ENCODE results near the gene METTL25B.

METTL25B gene

DNA sequence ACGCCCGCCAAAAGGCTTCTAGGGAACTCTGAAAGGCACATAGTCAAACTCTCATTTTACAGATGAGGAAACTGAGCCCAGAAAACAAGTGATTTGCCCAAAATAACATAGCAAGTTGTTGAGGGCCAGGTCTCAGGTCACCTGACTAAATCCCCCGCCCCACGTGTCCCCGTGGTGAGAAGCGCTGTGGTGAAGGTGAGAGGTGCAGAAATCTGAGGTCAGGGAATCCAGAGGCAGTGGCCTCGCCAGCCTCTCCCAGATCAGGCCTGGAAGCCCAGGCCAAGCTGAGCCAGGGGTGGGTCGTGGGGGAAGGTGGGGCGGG lies 18.1 kb downstream of the METTL25B start:
- peak overlapping the region; percentile 81 for H3K4me3 Mint-ChIP-seq
- H3K4me1 Mint-ChIP-seq (ENCODE audit: low read depth), result peaks cover 71% of the 10 kb centered on the region
- peaks cover 69% of the 10 kb centered on the region for H3K36me3 Mint-ChIP-seq (ENCODE audit: low read depth)
- peak overlapping the region; percentile 95 for H3K27ac Mint-ChIP-seq
- no peaks in the 10 kb centered on the region for H3K27me3 Mint-ChIP-seq
- no peaks in the 10 kb centered on the region for H3K9me3 Mint-ChIP-seq

DNA sequence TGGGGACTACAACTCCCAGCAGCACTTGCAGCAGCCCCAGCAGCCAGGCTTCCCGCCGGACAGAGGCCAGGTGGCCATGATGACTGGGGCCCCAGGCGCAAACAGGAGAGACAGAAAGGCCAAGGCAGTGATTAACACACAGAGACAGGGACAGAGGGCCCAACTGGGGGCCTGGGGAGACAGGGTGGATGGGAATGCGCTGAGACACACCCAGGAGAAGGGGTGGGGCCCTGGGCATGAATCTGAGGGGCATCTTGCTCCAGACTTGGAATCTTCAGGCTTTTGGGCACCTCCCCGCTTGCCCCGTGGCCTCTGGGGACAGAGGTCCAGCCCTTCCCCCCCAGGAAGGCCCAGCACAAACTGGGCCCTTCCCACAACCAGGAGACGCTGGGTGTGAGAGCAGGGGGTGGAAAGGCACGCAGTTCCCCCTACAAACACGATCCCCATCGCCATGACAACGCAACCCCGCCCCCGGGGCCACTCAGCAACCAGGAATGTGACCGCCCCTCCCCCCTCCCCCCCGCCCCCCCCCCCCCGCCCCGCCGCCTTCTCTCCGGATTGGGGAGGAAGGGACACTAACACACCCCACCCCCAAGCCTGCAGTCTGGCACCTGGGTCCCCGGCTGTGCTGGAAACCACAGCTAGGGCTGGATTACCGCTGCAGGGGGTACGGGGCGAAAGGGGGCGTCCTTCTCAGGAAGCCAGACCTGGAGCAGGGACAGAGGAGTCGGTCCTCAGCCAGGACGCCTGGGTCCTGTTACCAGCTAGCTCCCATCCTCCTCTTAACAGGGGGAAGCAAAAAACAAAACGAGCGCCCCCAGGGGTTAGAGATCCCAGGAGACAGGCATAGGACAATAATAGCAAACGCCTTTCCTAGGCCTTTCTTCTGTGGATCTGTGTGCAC lies 18.7 kb downstream of the METTL25B start:
- Mint-ChIP-seq H3K4me1 (ENCODE audit: low read depth) (peaks cover 65% of the 10 kb centered on the region), H3K9me3 (no peaks in the 10 kb centered on the region), H3K27me3 (no peaks in the 10 kb centered on the region), H3K27ac (peak overlapping the region; percentile 97), H3K4me3 (peak overlapping the region; percentile 97), H3K36me3 (ENCODE audit: low read depth) (peaks cover 63% of the 10 kb centered on the region)

DNA sequence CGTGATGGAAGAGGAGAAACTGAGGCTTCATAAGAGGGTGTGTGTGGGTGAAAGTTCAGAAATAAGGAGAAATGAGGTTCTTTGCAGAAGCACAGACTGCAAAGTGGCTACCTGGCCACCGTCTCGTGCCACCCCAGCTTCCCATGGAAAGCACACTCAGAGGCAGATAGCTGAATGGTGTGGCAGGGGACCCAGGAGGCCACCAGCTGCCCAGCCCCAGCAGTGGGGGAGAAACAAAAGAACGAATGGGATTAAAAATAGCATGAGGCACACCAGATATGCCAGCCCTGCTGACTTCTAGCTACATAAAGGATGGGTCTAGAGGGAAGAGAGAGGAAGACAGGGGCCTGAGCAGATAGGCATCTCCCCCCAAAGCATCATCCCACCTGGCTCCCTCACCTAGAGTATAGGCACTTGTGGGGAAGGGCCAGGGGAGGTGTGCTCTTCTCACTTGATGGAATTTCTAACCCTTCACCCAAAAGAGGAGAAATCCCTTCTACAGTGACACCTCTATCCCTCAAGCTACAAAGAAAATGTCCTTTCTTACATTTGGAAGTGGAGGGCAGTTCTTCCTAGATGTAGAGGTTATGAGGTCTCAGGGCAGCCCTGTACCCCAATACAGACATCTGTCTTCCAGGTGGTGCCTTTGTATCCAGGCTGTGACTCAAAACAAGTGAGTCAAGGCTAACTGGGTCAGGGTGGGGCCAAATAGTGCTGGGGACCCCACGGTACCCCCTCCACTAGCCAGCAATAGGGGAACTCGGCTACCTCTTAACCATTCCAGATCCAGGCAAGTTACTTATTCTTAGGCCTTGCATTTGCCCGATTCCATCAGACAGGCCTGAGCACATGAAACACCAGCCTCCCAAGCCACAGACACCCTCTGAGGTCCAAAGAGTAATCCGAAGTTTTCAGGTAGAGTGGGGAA lies 19.7 kb downstream of the METTL25B start:
- H3K36me3 Mint-ChIP-seq (ENCODE audit: low read depth), result peaks cover 54% of the 10 kb centered on the region
- H3K27ac Mint-ChIP-seq, result peak overlapping the region; percentile 97
- H3K4me1 Mint-ChIP-seq (ENCODE audit: low read depth), result peaks cover 63% of the 10 kb centered on the region
- H3K9me3 Mint-ChIP-seq, result no peaks in the 10 kb centered on the region
- H3K27me3 Mint-ChIP-seq, result no peaks in the 10 kb centered on the region
- peak overlapping the region; percentile 97 for H3K4me3 Mint-ChIP-seq

DNA sequence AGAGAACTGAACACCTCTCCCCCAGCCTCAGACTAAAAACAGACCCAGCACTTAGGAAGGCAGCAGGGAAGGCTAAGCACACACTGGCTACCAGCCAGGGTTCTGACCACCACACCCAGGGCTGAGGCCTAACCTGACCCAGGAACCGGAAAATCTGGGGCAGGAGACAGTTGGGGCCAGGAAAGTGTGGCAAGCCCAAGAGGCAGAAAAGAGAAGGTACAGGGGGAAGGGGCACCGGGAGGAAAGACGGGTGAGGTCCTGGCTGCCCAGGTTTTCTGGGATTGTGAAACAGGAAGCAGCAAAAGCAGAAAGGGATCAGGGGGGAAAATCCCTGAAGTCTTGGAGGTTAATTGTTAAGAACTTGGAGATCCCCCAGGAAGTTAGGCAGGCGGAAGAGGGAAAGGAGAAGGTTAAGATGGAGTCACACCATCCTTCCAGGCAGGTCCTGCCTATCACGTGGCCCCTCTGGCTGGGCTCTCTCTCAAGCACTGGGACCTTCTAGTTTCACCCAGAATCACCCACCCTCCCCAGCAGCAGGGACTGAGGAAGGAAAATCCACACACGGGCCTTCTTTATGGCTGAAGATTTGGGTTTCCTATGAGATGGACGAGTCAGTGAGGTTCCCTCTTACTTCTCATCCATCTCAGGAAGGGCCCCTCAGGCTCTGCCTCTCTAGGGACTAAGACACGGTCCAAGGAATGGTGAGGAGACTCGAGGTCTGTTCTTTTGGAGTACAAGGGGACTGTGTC lies 20.6 kb downstream of the METTL25B start:
- peaks cover 66% of the 10 kb centered on the region for H3K4me1 Mint-ChIP-seq (ENCODE audit: low read depth)
- H3K4me3 Mint-ChIP-seq, result peak overlapping the region; percentile 97
- peaks cover 49% of the 10 kb centered on the region for H3K36me3 Mint-ChIP-seq (ENCODE audit: low read depth)
- H3K9me3 Mint-ChIP-seq, result no peaks in the 10 kb centered on the region
- H3K27ac Mint-ChIP-seq, result peak overlapping the region; percentile 97
- H3K27me3 Mint-ChIP-seq, result no peaks in the 10 kb centered on the region

DNA sequence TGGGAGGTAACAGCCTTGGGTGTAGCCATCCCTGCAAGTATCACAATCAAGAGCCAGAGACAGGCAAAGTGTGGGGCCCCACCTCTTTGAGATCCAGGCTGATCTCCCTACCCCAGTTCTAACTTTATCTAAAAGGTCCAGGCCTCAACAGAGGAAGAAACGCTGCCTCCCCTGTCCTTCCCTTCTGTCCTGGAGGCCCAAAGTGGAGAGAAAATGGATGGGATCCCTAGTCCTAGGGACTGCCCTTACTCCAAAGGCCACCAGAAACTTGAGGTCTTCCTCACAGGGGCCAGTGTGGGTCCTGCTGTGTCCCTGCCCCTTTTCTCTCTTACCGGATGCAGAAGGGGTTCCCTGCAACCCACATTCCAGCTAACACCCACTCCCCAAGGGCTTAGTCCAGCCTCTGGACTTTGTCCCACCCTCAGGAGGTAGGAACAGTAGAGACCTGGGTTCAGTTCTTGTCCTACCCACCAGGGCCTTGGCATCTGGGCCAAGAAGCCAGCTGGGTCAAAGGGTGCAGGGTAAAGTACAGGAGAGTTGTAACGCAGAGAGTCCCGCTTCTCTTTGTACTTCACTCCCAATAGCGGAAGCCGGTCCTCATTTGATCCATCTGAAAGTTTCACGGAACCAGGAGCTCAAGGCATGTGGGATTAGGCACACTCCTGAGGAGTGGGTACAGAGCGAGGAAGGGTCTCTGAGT lies 21.3 kb downstream of the METTL25B start:
- Mint-ChIP-seq H3K4me3 (peak overlapping the region; percentile 97), H3K9me3 (no peaks in the 10 kb centered on the region), H3K36me3 (ENCODE audit: low read depth) (peaks cover 45% of the 10 kb centered on the region), H3K27ac (peak overlapping the region; percentile 97), H3K27me3 (no peaks in the 10 kb centered on the region), H3K4me1 (ENCODE audit: low read depth) (peaks cover 62% of the 10 kb centered on the region)

DNA sequence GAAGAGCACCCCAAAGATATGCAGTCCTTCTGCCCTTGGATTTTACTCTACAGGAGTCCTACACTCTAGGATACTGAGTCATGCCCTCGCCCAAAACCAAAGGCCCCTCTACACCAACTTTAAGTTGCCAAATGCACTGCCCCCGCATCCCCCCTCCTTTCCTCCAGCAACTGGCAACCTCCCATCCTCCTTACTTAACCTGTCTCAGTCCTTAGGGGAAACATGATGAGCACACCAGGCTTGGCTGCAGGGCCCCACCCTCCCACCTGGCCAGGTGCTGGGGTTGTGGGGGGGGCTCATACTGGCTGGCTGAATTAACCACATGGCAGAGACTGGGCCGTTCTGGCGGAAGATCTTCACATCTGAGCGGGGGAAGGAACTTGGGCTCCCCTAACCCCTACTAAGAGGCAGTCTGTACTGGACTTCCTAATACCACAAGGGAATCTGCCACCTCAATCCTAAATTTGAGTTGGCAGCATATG lies 22.0 kb downstream of the METTL25B start:
- peaks cover 59% of the 10 kb centered on the region for H3K4me1 Mint-ChIP-seq (ENCODE audit: low read depth)
- peak overlapping the region; percentile 97 for H3K4me3 Mint-ChIP-seq
- H3K36me3 Mint-ChIP-seq (ENCODE audit: low read depth), result peaks cover 42% of the 10 kb centered on the region
- H3K27me3 Mint-ChIP-seq, result no peaks in the 10 kb centered on the region
- H3K27ac Mint-ChIP-seq, result peak overlapping the region; percentile 97
- no peaks in the 10 kb centered on the region for H3K9me3 Mint-ChIP-seq

DNA sequence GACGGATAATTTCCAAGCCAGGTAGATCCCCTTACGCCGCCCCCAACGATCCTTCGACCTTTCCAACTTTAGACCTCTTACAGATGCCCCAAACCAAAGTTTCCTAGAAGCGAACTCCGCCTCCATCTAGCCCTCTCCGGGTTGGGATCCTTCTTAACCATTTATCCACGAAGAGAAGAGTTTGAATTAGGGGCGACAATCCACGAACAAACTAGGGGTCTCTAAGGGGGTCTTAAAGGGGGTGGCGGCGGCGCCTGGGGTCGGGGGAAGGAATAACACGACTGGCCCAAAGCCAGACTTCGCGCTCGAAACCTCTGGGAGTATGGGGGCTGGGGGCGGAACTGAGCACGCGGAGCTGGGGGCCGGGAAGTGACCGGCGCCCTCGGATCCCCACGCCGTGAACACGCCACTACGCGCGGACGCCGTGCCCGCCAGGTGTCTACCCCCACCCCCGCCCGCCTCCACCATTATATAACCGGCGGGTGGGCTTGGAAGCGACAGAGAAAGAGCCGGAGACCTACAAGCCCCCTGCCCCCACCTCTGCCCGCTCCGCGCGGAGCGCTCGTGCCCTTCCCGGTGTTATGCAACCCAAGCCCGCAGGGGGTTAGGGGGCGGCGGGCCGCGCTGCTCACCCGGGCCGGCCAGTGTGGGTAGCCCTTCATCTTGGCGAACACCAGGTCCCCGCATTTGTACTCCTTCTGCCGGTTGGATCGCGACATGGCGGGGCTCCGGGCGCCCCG lies 22.6 kb downstream of the METTL25B start:
- Mint-ChIP-seq H3K4me1 (ENCODE audit: low read depth) (peaks cover 53% of the 10 kb centered on the region), H3K9me3 (no peaks in the 10 kb centered on the region)

DNA sequence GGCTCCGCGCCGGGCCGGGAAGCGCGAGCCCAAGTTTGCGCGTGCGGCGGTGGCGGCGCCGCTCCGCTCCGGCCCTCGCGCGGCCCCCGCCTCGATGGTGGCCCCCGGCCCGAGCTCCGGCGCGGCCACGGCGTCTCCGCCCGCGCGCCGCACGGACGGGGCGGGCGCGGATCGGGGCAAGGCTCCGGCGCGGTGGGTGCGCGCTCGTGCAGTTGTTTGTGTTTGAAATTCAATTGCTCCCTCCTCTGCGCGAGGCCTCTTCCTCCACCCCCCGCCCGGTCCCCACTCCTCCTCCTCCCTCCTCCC lies 23.1 kb downstream of the METTL25B start, which contains the start of gene HDGF:
HDGF (minus strand) TSS at position 225 of the 306 bp plus-strand sequence. CDS start 246 bp downstream, outside the sequence.
- Mint-ChIP-seq H3K9me3 (no peaks in the 10 kb centered on the region), H3K27me3 (no peaks in the 10 kb centered on the region), H3K4me1 (ENCODE audit: low read depth) (peaks cover 48% of the 10 kb centered on the region), H3K27ac (peak within 1 kb of the TSS; percentile 97), H3K4me3 (peak within 1 kb of the TSS; percentile 97), H3K36me3 (ENCODE audit: low read depth) (peaks cover 32% of the 10 kb centered on the region)

More for the DNA sequence above, 22.6 kb downstream of the METTL25B start:
- no peaks in the 10 kb centered on the region for H3K27me3 Mint-ChIP-seq
- H3K4me3 Mint-ChIP-seq, result peak overlapping the region; percentile 97
- peak overlapping the region; percentile 97 for H3K27ac Mint-ChIP-seq
- H3K36me3 Mint-ChIP-seq (ENCODE audit: low read depth), result peaks cover 36% of the 10 kb centered on the region

DNA sequence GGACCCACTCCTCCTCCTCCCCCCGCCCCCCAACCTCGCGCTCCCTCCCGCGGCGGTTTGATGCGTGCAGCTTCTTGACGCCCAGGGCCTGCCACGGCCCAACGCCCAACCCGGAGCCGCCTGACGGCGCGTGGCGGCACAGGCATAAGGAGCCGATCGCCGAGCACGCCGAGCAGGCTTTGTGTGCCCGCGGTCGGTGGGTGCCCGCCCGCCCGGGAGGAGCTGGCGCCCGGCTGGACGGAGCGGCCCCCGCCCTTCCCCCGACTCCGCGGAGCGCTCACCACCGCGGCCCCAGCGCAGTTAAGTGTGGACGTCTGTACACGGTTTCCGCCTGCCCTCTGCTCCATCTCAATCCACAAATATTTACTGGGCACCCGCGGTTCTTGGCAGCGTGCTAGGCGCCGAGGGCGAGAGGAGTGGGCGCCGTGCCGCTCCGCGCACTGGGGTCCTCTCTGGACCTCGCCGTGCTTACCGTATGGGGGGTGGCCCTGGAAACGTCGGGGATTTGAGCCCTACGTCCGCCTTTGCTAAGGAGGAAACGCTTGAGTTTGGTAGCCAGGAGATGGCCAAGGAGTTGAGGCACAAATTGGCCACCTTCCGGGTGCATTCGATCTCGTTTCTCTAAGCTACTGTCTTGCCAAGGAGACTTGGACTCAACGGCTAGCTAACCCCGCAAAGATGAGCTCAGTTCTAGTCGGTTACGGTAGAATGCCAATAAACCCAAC lies 23.6 kb downstream of the METTL25B start:
- H3K4me1 Mint-ChIP-seq (ENCODE audit: low read depth), result peaks cover 42% of the 10 kb centered on the region
- no peaks in the 10 kb centered on the region for H3K9me3 Mint-ChIP-seq
- H3K27me3 Mint-ChIP-seq, result no peaks in the 10 kb centered on the region
- H3K36me3 Mint-ChIP-seq (ENCODE audit: low read depth), result peaks cover 32% of the 10 kb centered on the region
- peak overlapping the region; percentile 97 for H3K4me3 Mint-ChIP-seq
- H3K27ac Mint-ChIP-seq, result peak overlapping the region; percentile 94

DNA sequence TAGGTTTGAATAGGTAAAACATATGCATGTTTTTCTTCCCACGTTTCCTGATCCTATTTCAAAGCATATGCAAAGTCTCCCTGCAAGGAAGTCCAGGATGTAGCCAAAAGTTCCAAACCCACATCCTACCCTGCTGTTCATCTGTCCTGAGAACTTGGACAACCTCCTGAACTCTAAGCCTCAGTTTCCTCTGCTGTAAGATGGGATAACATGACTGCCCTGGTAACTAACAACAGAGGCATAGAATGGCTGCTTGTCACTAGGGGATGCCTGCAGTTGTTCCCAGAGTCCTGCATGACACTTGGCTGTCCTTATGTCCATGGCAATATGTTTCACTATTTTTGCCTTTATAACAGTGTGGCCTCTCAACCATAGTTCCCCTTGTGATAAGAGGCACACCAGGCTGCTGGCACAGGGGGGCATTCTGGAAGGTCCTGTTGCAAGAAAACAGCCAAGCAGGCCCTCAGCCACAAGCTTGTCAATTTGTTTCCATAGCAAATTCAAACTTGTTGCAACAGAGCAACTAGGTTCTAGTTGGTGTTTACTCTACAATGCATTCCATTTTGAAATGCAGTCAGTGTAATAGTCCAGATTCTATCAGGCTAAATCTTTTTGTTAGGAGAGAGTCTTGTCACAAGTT lies 24.7 kb downstream of the METTL25B start:
- peaks cover 26% of the 10 kb centered on the region for H3K36me3 Mint-ChIP-seq (ENCODE audit: low read depth)
- peak overlapping the region; percentile 94 for H3K27ac Mint-ChIP-seq
- no peaks in the 10 kb centered on the region for H3K27me3 Mint-ChIP-seq
- peak overlapping the region; percentile 97 for H3K4me3 Mint-ChIP-seq
- H3K4me1 Mint-ChIP-seq (ENCODE audit: low read depth), result peaks cover 33% of the 10 kb centered on the region
- H3K9me3 Mint-ChIP-seq, result no peaks in the 10 kb centered on the region

DNA sequence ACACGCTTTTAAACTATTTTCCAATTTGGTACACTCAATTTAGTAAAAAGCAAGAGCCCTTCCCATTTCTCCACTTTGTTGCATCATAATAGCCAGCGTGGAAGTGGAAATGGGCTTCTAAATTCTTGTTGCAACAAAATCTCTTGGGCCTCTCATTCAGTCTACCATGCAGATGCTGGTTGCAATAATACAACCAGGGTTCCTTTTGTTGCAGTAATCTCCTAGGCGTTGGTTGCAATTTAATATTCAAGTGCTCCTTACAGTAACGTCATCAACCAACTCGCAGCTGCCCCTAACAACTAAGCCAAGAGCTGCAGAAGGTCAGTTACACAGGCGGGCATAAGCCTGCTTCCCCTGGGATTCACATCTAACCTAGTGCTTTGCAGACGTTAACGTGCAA lies 25.9 kb downstream of the METTL25B start:
- Mint-ChIP-seq H3K4me3 (no peak overlapping the region), H3K27me3 (no peaks in the 10 kb centered on the region), H3K27ac (no peak overlapping the region), H3K4me1 (ENCODE audit: low read depth) (peaks cover 20% of the 10 kb centered on the region), H3K36me3 (ENCODE audit: low read depth) (peaks cover 14% of the 10 kb centered on the region), H3K9me3 (no peaks in the 10 kb centered on the region)

DNA sequence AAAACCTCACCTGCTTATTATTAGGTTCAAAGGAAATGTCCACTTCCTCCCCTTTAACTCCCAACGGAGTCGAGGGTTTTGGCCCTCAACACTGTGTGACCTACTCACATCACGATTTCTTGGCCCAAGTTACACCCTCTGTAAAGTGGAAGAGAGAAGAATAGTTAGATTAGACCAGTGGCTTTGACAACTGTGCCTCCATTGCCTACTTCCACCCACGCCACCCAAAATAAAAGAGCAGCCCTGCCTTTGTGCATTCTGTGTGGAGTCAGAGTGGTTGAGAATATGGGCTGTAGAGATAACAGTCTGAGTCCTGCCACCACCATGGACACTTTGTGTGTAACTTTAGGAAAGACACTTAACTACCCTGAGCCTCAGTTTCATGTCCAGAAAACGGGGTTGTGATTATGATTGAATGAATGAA lies 27.3 kb downstream of the METTL25B start:
- peaks cover 2% of the 10 kb centered on the region for H3K36me3 Mint-ChIP-seq (ENCODE audit: low read depth)
- peaks cover 10% of the 10 kb centered on the region for H3K4me1 Mint-ChIP-seq (ENCODE audit: low read depth)
- no peak overlapping the region for H3K4me3 Mint-ChIP-seq
- H3K27me3 Mint-ChIP-seq, result no peaks in the 10 kb centered on the region
- no peaks in the 10 kb centered on the region for H3K9me3 Mint-ChIP-seq
- H3K27ac Mint-ChIP-seq, result no peak overlapping the region

DNA sequence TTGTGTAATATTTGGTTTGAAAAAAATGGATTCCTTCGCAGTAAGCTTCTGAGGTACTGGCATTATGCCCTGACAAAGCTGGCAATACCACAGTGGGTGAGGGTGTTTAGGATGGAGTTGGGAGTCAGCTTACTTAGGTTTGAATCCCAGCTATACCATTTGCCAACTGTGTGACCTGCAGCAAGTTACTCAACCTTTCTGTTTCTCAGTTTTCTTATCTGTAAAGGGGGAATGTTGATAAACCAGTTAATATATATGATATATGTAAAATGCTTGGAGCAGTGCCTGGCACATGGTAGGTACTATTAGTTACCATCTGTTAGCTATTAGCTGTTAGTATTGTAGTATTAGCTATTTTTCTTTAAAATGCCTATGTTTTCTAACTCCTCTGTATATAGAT lies 28.1 kb downstream of the METTL25B start:
- Mint-ChIP-seq H3K4me1 (ENCODE audit: low read depth) (peaks cover 10% of the 10 kb centered on the region), H3K36me3 (ENCODE audit: low read depth) (no peaks in the 10 kb centered on the region), H3K4me3 (no peak overlapping the region)

More for the DNA sequence above, 28.1 kb downstream of the METTL25B start:
- H3K27me3 Mint-ChIP-seq, result no peaks in the 10 kb centered on the region
- no peak overlapping the region for H3K27ac Mint-ChIP-seq
- H3K9me3 Mint-ChIP-seq, result no peaks in the 10 kb centered on the region

Data from stimulated activated naive CD8-positive, alpha-beta T cell treated with anti-CD3 and anti-CD28 coated beads, Interleukin-15, Interleukin-2, amounts not matched to agents 100 ng/mL and 50 ng/mL, for 24 hours (primary cell).